Activated naive CD4-positive, alpha-beta T cell treated with Interleukin-2 at 50 U/mL for 16 hours (primary cell): ENCODE results near the gene CENPK.
A peak's percentile ranks its signal among the peaks of the same experiment; 100 is the strongest.
"Not testable (repeated sequence)": the region's sequence is repeated elsewhere in the genome, so short reads cannot be mapped to it uniquely, and the experiment has no call there.

ENCODE experiments used
- DNase-seq: peaks from one replicate; pipeline ENCODE4 v3.0.0-alpha.2; 2020

The CENPK gene

GRCh38 chr5:65506961-65507360 is 56.0 kb downstream of the CENPK start:
- no peak for DNase-seq

GRCh38 chr5:65489119-65489518 is 73.8 kb downstream of the CENPK start:
- no peak for DNase-seq

- not testable (repeated sequence) for DNase-seq
Observed at GRCh38 chr5:65488038-65488687, 74.8 kb downstream of the CENPK start.

GRCh38 chr5:65486803-65487202 is 76.2 kb downstream of the CENPK start:
- not testable (repeated sequence) for DNase-seq

- DNase-seq: no peak
Observed at GRCh38 chr5:65485405-65485804, 77.6 kb downstream of the CENPK start.

- no peak for DNase-seq
Observed at GRCh38 chr5:65483546-65484346, 79.2 kb downstream of the CENPK start.

- DNase-seq: no peak
Observed at GRCh38 chr5:65482736-65483545, 80.0 kb downstream of the CENPK start.

- no peak for DNase-seq
Observed at GRCh38 chr5:65482296-65482735, 80.7 kb downstream of the CENPK start.

- peak; percentile 73 for DNase-seq
Observed at GRCh38 chr5:65481635-65482295, 81.2 kb downstream of the CENPK start, which contains the start of gene ADAMTS6. ADAMTS6 (minus strand) TSS chr5:65481920; CDS start chr5:65473673, 8,247 bp downstream.

- DNase-seq: no peak
Observed at GRCh38 chr5:65481171-65481581, 81.8 kb downstream of the CENPK start.

GRCh38 chr5:65480306-65480865 is 82.6 kb downstream of the CENPK start:
- peak; percentile 24 for DNase-seq

- no peak for DNase-seq
Observed at GRCh38 chr5:65479527-65479926, 83.4 kb downstream of the CENPK start.

GRCh38 chr5:65478336-65478735 is 84.6 kb downstream of the CENPK start:
- no peak for DNase-seq

GRCh38 chr5:65475895-65476294 is 87.1 kb downstream of the CENPK start:
- DNase-seq: no peak

- DNase-seq: no peak
Observed at GRCh38 chr5:65475336-65475735, 87.6 kb downstream of the CENPK start.

GRCh38 chr5:65474130-65474711 is 88.7 kb downstream of the CENPK start:
- no peak for DNase-seq

GRCh38 chr5:65468633-65469032 is 94.3 kb downstream of the CENPK start:
- no peak for DNase-seq
